Measurements from ENCODE around the gene NEURL1. TPM values are rescaled to one million over a fixed set of nuclear protein-coding genes. Genes with fewer than 3 reads are reported as not detected.

The NEURL1 gene
- total RNA-seq, 1 donor from 2014 or later = 2.5 TPM

DNA sequence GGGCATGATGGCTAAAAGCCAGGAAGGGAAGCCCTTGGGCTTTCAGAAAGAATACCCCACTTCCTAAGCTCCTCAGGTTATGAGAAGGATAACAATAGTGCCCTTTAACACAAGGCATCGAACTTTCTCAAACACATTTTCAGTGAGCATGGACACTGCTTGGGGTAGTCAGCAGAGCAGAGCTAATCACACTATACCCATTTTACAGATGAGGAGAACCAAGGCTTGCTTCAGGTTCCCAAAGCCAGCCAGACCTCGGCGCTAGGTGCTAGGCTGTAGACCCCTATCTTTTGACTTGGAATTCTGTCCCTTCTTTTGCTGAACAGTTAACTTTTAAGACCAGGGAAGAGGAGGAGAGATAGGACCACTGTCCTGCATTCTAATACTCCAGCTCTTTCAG lies 1.8 kb downstream of the NEURL1 start:
- H3K4me3 Mint-ChIP-seq (ENCODE audit: unreplicated experiment) = no peak overlapping the region
- H3K27me3 Mint-ChIP-seq (ENCODE audit: unreplicated experiment) = peaks cover 32% of the 10 kb centered on the region
- DNase-seq (ENCODE audit: extremely low spot score, unreplicated experiment) = no peak
- TF ChIP-seq, protein P1, sequence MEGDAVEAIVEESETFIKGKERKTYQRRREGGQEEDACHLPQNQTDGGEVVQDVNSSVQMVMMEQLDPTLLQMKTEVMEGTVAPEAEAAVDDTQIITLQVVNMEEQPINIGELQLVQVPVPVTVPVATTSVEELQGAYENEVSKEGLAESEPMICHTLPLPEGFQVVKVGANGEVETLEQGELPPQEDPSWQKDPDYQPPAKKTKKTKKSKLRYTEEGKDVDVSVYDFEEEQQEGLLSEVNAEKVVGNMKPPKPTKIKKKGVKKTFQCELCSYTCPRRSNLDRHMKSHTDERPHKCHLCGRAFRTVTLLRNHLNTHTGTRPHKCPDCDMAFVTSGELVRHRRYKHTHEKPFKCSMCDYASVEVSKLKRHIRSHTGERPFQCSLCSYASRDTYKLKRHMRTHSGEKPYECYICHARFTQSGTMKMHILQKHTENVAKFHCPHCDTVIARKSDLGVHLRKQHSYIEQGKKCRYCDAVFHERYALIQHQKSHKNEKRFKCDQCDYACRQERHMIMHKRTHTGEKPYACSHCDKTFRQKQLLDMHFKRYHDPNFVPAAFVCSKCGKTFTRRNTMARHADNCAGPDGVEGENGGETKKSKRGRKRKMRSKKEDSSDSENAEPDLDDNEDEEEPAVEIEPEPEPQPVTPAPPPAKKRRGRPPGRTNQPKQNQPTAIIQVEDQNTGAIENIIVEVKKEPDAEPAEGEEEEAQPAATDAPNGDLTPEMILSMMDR (IDR thresholded peaks at IDR 0.05) = no peak
- H3K4me1 Mint-ChIP-seq (ENCODE audit: unreplicated experiment) = peaks cover 29% of the 10 kb centered on the region
- H3K36me3 Mint-ChIP-seq (ENCODE audit: unreplicated experiment) = no peaks in the 10 kb centered on the region
- no peak overlapping the region for H3K27ac Mint-ChIP-seq (ENCODE audit: unreplicated experiment)
- H3K9me3 Mint-ChIP-seq (ENCODE audit: unreplicated experiment) = no peaks in the 10 kb centered on the region

DNA sequence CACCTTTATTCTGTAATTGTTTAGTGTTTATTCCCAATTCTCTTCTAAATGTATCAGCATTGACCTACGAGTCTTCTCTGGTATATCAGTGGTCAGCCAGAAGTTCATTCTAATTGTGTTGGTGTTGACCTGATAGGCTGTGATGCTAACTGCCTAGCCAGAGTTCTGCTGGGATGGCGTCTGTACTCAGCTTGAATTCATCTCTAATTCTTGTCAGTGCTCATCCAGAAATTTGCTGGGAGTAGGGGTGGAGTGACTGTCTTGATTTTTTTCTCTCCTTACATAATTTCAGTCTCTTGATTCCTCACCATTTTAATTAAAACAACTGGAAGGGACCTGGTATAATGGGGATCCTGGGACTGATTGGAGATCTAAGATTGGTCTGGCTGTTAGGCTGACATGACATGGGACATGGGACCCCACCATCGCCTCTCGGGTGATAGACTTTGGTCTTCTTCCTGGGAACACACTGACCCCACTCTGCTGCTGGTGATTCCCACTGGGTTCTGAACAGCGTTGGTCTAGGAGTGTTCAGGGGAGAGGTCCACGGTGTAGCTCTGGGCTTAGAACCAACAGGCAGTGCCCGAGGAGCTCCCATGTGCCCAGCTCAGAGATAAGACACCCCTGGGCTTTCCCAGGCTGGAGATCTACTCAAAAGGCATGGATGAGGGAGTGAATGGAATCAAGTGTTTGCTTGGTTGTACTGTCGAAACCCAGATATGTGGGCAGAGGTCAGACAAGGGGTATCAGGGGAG lies 3.8 kb downstream of the NEURL1 start:
- no peak overlapping the region for H3K4me3 Mint-ChIP-seq (ENCODE audit: unreplicated experiment)
- H3K4me1 Mint-ChIP-seq (ENCODE audit: unreplicated experiment) = peaks cover 28% of the 10 kb centered on the region
- TF ChIP-seq, protein P1 (IDR thresholded peaks at IDR 0.05) = no peak
- H3K9me3 Mint-ChIP-seq (ENCODE audit: unreplicated experiment) = no peaks in the 10 kb centered on the region
- H3K27ac Mint-ChIP-seq (ENCODE audit: unreplicated experiment) = no peak overlapping the region
- no peaks in the 10 kb centered on the region for H3K36me3 Mint-ChIP-seq (ENCODE audit: unreplicated experiment)
- peaks cover 41% of the 10 kb centered on the region for H3K27me3 Mint-ChIP-seq (ENCODE audit: unreplicated experiment)
- DNase-seq (ENCODE audit: extremely low spot score, unreplicated experiment) = no peak

DNA sequence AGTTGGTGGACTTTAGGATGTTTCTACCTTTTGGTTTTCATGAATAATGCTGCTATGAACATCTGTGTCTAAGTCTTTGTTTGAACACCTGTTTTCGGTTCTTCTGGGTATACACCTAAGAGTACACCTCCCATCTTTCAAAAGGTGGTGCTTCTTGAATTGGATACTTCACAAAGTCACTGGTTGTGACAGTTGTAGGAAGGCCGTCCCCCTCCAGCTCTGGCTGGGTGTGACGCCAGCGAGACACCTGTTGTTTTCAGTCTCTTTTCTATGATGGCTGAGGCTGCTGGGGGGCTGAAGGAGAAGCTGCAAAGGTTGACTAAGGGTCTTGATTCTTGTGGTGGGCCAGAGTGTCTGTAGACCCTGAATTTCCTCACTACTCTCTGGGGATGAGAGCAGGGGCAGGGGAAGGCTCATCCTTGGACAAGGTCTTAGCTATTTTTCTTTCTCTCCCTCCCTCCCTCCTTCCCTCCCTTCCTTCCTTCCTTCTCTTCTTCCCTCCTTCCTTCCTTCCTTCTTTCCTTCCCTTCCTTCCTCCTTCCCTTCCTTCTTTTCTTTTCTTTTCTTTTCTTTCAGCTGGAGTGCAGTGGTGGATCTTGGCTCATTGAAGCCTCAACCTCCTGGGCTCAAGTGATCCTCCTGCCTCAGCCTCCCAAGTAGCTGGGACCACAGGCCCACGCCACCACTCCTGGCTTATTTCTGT lies 5.6 kb downstream of the NEURL1 start:
- Mint-ChIP-seq H3K4me1 (ENCODE audit: unreplicated experiment) (peaks cover 31% of the 10 kb centered on the region), H3K27me3 (ENCODE audit: unreplicated experiment) (peaks cover 41% of the 10 kb centered on the region), H3K27ac (ENCODE audit: unreplicated experiment) (no peak overlapping the region), H3K36me3 (ENCODE audit: unreplicated experiment) (no peaks in the 10 kb centered on the region), H3K4me3 (ENCODE audit: unreplicated experiment) (no peak overlapping the region), H3K9me3 (ENCODE audit: unreplicated experiment) (no peaks in the 10 kb centered on the region)
- no peak for DNase-seq (ENCODE audit: extremely low spot score, unreplicated experiment)
- TF ChIP-seq, protein P1 (IDR thresholded peaks at IDR 0.05) = no peak

DNA sequence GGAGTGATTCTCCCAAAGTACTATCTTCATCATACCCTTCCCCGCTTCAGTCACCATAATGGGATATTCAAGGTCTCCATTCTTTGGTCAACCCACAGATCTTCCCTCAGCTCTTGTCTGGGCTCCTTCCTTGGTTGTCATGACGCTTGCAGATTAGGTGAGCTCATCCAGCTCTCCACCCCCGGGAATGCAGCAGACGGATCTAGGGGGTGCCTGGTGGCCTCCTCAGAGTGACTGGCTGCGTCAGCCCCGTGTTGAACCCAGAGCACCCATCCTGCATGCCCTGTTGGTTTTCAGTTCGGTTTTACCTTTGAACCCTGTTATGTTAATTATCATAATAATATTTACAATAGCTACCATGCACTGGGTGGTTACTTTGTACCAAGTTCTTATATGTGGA lies 6.4 kb downstream of the NEURL1 start:
- Mint-ChIP-seq H3K4me1 (ENCODE audit: unreplicated experiment) (peaks cover 33% of the 10 kb centered on the region), H3K27ac (ENCODE audit: unreplicated experiment) (no peak overlapping the region), H3K36me3 (ENCODE audit: unreplicated experiment) (no peaks in the 10 kb centered on the region), H3K27me3 (ENCODE audit: unreplicated experiment) (peaks cover 38% of the 10 kb centered on the region), H3K9me3 (ENCODE audit: unreplicated experiment) (no peaks in the 10 kb centered on the region), H3K4me3 (ENCODE audit: unreplicated experiment) (no peak overlapping the region)
- DNase-seq (ENCODE audit: extremely low spot score, unreplicated experiment) = no peak
- TF ChIP-seq, protein P1 (IDR thresholded peaks at IDR 0.05) = no peak

DNA sequence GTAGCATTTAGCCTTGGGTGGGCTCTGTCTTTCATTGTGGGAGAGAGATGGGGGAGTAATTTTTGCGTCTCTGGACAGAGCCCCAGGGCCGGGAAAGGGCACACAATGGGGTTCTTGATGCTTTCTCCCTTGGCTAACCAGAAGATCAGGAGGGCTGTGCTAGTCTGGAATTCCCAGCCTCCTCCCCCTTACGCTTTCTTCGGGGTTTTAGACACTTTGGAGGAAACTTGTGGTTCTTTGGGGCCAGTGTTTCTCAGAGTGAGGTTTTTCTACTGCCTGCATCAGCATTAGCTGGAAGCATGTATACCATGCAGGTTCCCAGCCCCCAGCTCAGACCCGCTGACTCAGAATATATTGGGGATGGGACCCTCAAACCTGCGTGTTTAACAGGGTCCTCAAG lies 7.0 kb downstream of the NEURL1 start:
- Mint-ChIP-seq H3K27me3 (ENCODE audit: unreplicated experiment) (peaks cover 32% of the 10 kb centered on the region), H3K9me3 (ENCODE audit: unreplicated experiment) (no peaks in the 10 kb centered on the region), H3K36me3 (ENCODE audit: unreplicated experiment) (no peaks in the 10 kb centered on the region), H3K27ac (ENCODE audit: unreplicated experiment) (no peak overlapping the region), H3K4me1 (ENCODE audit: unreplicated experiment) (peaks cover 36% of the 10 kb centered on the region), H3K4me3 (ENCODE audit: unreplicated experiment) (no peak overlapping the region)
- TF ChIP-seq, protein P1 (IDR thresholded peaks at IDR 0.05) = no peak
- no peak for DNase-seq (ENCODE audit: extremely low spot score, unreplicated experiment)

All from osteocyte (in vitro differentiated cells).